GM23338 (cell line): ENCODE results near the gene TOR2A. TPM values are rescaled to one million over a fixed set of nuclear protein-coding genes. Genes with fewer than 3 reads are reported as not detected.

ENCODE experiments used
- ATAC-seq: fragments of 200-7000 bp; cut with Tn5 transposase; 3 replicates; pipeline ENCODE4 v1.9.1; 2020
- DNase-seq: peaks from one replicate; pipeline ENCODE4 v3.0.0-alpha.2; 2015; ENCODE audit warnings: low spot score
- H2AFZ ChIP-seq: fragments of 200-600 bp; sonication (generic); 2 replicates; pipeline ENCODE4 v1.8.0; 2016; ENCODE audit warnings: antibody characterized with exemption, mild to moderate bottlenecking, moderate library complexity
- H3F3A ChIP-seq: fragments of 200-600 bp; sonication (generic); replicated peaks from 2 replicates; pipeline ENCODE4 v1.8.0; 2017; ENCODE audit warnings: antibody characterized with exemption, mixed run types, low read depth
- H3K27ac ChIP-seq: fragments of 200-600 bp; sonication (generic); 2 replicates; pipeline ENCODE4 v1.6.1; 2016; ENCODE audit warnings: low read depth
- H3K27me3 ChIP-seq: fragments of 200-600 bp; sonication (generic); 2 replicates; pipeline ENCODE4 v1.8.0; 2016; ENCODE audit warnings: mild to moderate bottlenecking, mixed run types, moderate library complexity; ENCODE audit not compliant: insufficient read depth
- H3K36me3 ChIP-seq: fragments of 200-600 bp; sonication (generic); 2 replicates; pipeline ENCODE4 v1.8.0; 2016; ENCODE audit warnings: mild to moderate bottlenecking; ENCODE audit not compliant: insufficient read depth
- H3K4me1 ChIP-seq: fragments of 200-600 bp; sonication (generic); 2 replicates; pipeline ENCODE4 v1.8.0; 2016; ENCODE audit warnings: mild to moderate bottlenecking, moderate library complexity; ENCODE audit not compliant: insufficient read depth
- H3K4me2 ChIP-seq: fragments of 200-600 bp; sonication (generic); 2 replicates; pipeline ENCODE4 v1.7.1; 2017; ENCODE audit warnings: mixed run types
- H3K4me3 ChIP-seq: fragments of 200-600 bp; sonication (generic); 2 replicates; pipeline ENCODE4 v1.6.1; 2016; ENCODE audit warnings: mixed run types
- H3K79me2 ChIP-seq: fragments of 200-600 bp; sonication (generic); replicated peaks from 2 replicates; pipeline ENCODE4 v1.8.0; 2017; ENCODE audit warnings: mild to moderate bottlenecking; ENCODE audit not compliant: insufficient read depth
- H3K9me2 ChIP-seq: fragments of 200-600 bp; sonication (generic); 2 replicates; pipeline ENCODE4 v1.8.0; 2017; ENCODE audit not compliant: insufficient read depth
- H4K20me1 ChIP-seq: fragments of 200-600 bp; sonication (generic); replicated peaks from 2 replicates; pipeline ENCODE4 v1.8.0; 2017; ENCODE audit warnings: mild to moderate bottlenecking; ENCODE audit not compliant: insufficient read depth
- H3K27ac Mint-ChIP-seq: 2 replicates; pipeline ENCODE4 v1.8.0; 2020; ENCODE audit warnings: inconsistent platforms, mild to moderate bottlenecking, moderate library complexity, mixed read lengths
- H3K27me3 Mint-ChIP-seq: 3 replicates; pipeline ENCODE4 v1.8.0; 2022; ENCODE audit warnings: low read depth, mild to moderate bottlenecking, moderate library complexity, mixed read lengths, inconsistent platforms; ENCODE audit not compliant: insufficient read depth, poor library complexity
- H3K36me3 Mint-ChIP-seq: 3 replicates; pipeline ENCODE4 v1.8.0; 2021; ENCODE audit warnings: low read depth, mild to moderate bottlenecking, inconsistent platforms, moderate library complexity, mixed read lengths
- H3K4me1 Mint-ChIP-seq: 3 replicates; pipeline ENCODE4 v1.8.0; 2020; ENCODE audit warnings: mild to moderate bottlenecking, inconsistent platforms, mixed read lengths
- H3K4me3 Mint-ChIP-seq: 3 replicates; pipeline ENCODE4 v1.8.0; 2021; ENCODE audit warnings: moderate library complexity, mild to moderate bottlenecking, inconsistent platforms, mixed read lengths
- H3K9me3 Mint-ChIP-seq: 3 replicates; pipeline ENCODE4 v1.8.0; 2020; ENCODE audit warnings: moderate library complexity, mild to moderate bottlenecking, inconsistent platforms, mixed read lengths
- CREB1 ChIP-seq: fragments of 250-450 bp; sonication (Bioruptor Pico); IDR thresholded peaks from 2 replicates; pipeline ENCODE4 v1.5.0; 2020; ENCODE audit warnings: low read depth, mild to moderate bottlenecking, moderate library complexity
- ETS1 ChIP-seq: IDR thresholded peaks from 2 replicates; pipeline ENCODE4 v1.6.1; 2016; ENCODE audit warnings: antibody characterized with exemption
- EZH2 ChIP-seq: fragments of 200-600 bp; sonication (generic); IDR thresholded peaks from one replicate; pipeline ENCODE4 v1.8.0; 2017; ENCODE audit warnings: antibody characterized with exemption, mild to moderate bottlenecking, low read depth; ENCODE audit not compliant: unreplicated experiment
- EZH2phosphoT487 ChIP-seq: fragments of 200-600 bp; sonication (generic); IDR thresholded peaks from one replicate; pipeline ENCODE4 v1.8.1; 2018; ENCODE audit warnings: antibody characterized with exemption; ENCODE audit not compliant: unreplicated experiment
- JUNB ChIP-seq: IDR thresholded peaks from one replicate; pipeline ENCODE4 v1.6.1; 2016; ENCODE audit warnings: antibody characterized with exemption; ENCODE audit not compliant: unreplicated experiment
- NANOG ChIP-seq: IDR thresholded peaks from 2 replicates; pipeline ENCODE4 v1.6.1; 2016; ENCODE audit warnings: antibody characterized with exemption, borderline replicate concordance
- POLR2AphosphoS5 ChIP-seq: IDR thresholded peaks from 2 replicates; pipeline ENCODE4 v1.6.1; 2016; ENCODE audit warnings: antibody characterized with exemption, low read depth
- REST ChIP-seq: IDR thresholded peaks from one replicate; pipeline ENCODE4 v1.6.1; 2018; ENCODE audit warnings: antibody characterized with exemption; ENCODE audit not compliant: unreplicated experiment
- STAT1 ChIP-seq: IDR thresholded peaks from one replicate; pipeline ENCODE4 v1.6.1; 2016; ENCODE audit warnings: antibody characterized with exemption; ENCODE audit not compliant: unreplicated experiment
- ZNF114 ChIP-seq: fragments of 250-450 bp; sonication (Bioruptor Pico); IDR thresholded peaks from 2 replicates; pipeline ENCODE4 v1.5.0; 2020; ENCODE audit warnings: mild to moderate bottlenecking, moderate library complexity
- ZNF331 ChIP-seq: fragments of 250-450 bp; sonication (Bioruptor Pico); IDR thresholded peaks from 2 replicates; pipeline ENCODE4 v1.5.0; 2020; ENCODE audit warnings: low read depth, mild to moderate bottlenecking, moderate library complexity
- ZNF462 ChIP-seq: fragments of 250-450 bp; sonication (Bioruptor Pico); IDR thresholded peaks from 2 replicates; pipeline ENCODE4 v1.5.0; 2020; ENCODE audit warnings: mild to moderate bottlenecking, moderate library complexity
- polyA plus RNA-seq: library from polyadenylated mRNA; unstranded; fragments of >200 nt; fragmentation: Nextera tagmentation; extraction: Ambion mirVana; gene quantifications from 2 replicates; pipeline ENCODE4 v1.2.1, GENCODE V29; 2016
- total RNA-seq: library from RNA; depleted of rRNA; stranded (reverse); fragments of >200 nt; shearing (Covaris generic); gene quantifications from 2 replicates; pipeline ENCODE4 v1.2.3, GENCODE V29; 2014
- TF ChIP-seq, protein P1 (sequence below), 2 experiments: fragments of 200-600 bp in 1 of 2; sonication (generic) in 1 of 2; conservative IDR thresholded peaks; 2 replicates each; pipeline versions ENCODE4 v1.5.1 to v1.6.1; 2016 to 2017; ENCODE audit warnings: antibody characterized with exemption in 2 of 2, low read depth in 2 of 2, mild to moderate bottlenecking in 2 of 2, moderate library complexity in 1 of 2

The TOR2A gene
- total and polyA plus RNA-seq, 2 experiments from 2014 or later, result 14.4 to 23.5 TPM

DNA sequence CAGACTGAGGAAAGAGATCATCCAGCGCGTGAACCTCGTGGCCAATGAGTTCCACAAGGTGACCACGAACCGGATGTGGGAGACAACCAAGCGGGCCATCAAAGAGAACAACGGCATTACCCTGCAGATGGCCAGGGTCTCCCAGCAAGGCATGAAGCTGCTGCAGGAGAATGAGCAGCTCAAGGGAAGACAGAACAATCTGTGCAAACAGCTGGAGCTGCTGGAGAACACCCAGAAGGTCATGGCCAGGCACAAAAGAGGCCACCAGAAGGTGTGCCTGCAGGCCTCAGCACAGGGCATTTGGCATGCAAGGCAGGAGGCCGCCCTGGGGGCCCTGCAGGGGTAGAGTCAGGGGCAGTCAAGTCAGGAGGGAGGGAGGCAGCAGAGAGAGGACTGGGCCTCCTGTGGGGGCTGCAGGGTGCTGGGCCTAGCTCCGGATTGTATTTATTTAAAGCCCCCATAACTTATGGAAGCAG lies 23.8 kb downstream of the TOR2A start:
- Histone ChIP-seq H3K4me2 (peak overlapping the region; percentile 51), H3K79me2 (no peaks in the 10 kb centered on the region), H4K20me1 (no peaks in the 10 kb centered on the region), H3K4me1 (peaks cover 14% of the 10 kb centered on the region), H3K27me3 (no peaks in the 10 kb centered on the region), H3K4me3 (no peak overlapping the region), H3F3A (0 out of 2 replicates have a peak, but pooled peaks cover 12% of the 10 kb centered on the region), H3K27ac (no peak overlapping the region), H3K9me2 (no peaks in the 10 kb centered on the region), H2AFZ (no peak overlapping the region), H3K36me3 (no peaks in the 10 kb centered on the region)
- peaks cover 15% of the 10 kb centered on the region for H3K27me3 Mint-ChIP-seq
- ATAC-seq (no peak), DNase-seq (no peak)
- peak overlapping the region; percentile 22; the same call in 1 of the 3 replicates for H3K4me3 Mint-ChIP-seq
- H3K36me3 Mint-ChIP-seq, result no peaks in the 10 kb centered on the region; the same call in 2 of the 3 replicates
- H3K4me1 Mint-ChIP-seq, result peaks cover 30% of the 10 kb centered on the region
- peaks cover 4% of the 10 kb centered on the region; the same call in 2 of the 3 replicates for H3K9me3 Mint-ChIP-seq
- no peak overlapping the region for H3K27ac Mint-ChIP-seq
- TF ChIP-seq POLR2AphosphoS5, result no peak
- no peak for TF ChIP-seq STAT1
- no peak for TF ChIP-seq EZH2phosphoT487
- no peak for TF ChIP-seq REST
- TF ChIP-seq, protein P1, sequence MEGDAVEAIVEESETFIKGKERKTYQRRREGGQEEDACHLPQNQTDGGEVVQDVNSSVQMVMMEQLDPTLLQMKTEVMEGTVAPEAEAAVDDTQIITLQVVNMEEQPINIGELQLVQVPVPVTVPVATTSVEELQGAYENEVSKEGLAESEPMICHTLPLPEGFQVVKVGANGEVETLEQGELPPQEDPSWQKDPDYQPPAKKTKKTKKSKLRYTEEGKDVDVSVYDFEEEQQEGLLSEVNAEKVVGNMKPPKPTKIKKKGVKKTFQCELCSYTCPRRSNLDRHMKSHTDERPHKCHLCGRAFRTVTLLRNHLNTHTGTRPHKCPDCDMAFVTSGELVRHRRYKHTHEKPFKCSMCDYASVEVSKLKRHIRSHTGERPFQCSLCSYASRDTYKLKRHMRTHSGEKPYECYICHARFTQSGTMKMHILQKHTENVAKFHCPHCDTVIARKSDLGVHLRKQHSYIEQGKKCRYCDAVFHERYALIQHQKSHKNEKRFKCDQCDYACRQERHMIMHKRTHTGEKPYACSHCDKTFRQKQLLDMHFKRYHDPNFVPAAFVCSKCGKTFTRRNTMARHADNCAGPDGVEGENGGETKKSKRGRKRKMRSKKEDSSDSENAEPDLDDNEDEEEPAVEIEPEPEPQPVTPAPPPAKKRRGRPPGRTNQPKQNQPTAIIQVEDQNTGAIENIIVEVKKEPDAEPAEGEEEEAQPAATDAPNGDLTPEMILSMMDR (conservative IDR thresholded peaks at IDR 0.05; ENCODE audit: low read depth in 2 of 2), result no peak
- no peak for TF ChIP-seq JUNB
- TF ChIP-seq ZNF462, result no peak
- TF ChIP-seq EZH2, result no peak
- TF ChIP-seq CREB1 (CRISPR knock-in tag), result no peak
- no peak for TF ChIP-seq ZNF331 (CRISPR knock-in tag)
- no peak for TF ChIP-seq NANOG
- TF ChIP-seq ETS1, result no peak
- TF ChIP-seq ZNF114 (CRISPR knock-in tag), result no peak
